WTC11 (cell line): ENCODE results near the gene TAF4. TPM values are rescaled to one million over a fixed set of nuclear protein-coding genes. Genes with fewer than 3 reads are reported as not detected.

Experiments
- ATAC-seq: fragments of 200-7000 bp; cut with Tn5 transposase; 2 replicates; pipeline ENCODE4 v1.10.0; 2021; ENCODE audit warnings: mild to moderate bottlenecking, moderate library complexity
- CTCF ChIA-PET: fragments of 300-600 bp; sonication (Branson Sonifier 250); formaldehyde crosslinking; loops from one replicate; lab custom pipeline; 2021; ENCODE audit warnings: antibody characterized with exemption; lab: Charles Lee
- POLR2A ChIA-PET: fragments of 350-600 bp; sonication (Branson Sonifier 250); formaldehyde crosslinking; loops from one replicate; lab custom pipeline; 2021; ENCODE audit warnings: antibody characterized with exemption; lab: Charles Lee
- DNase-seq: peaks from one replicate; pipeline ENCODE4 v3.0.0; 2021; ENCODE audit warnings: low spot score
- H3K27ac Mint-ChIP-seq: 2 replicates; pipeline ENCODE4 v1.8.0; 2021; ENCODE audit warnings: mixed read lengths
- H3K27me3 Mint-ChIP-seq: 2 replicates; pipeline ENCODE4 v1.8.0; 2021; ENCODE audit warnings: low read depth, mild to moderate bottlenecking, moderate library complexity, mixed read lengths
- H3K36me3 Mint-ChIP-seq: 2 replicates; pipeline ENCODE4 v1.8.0; 2021; ENCODE audit warnings: mixed read lengths
- H3K4me1 Mint-ChIP-seq: 2 replicates; pipeline ENCODE4 v1.8.0; 2022; ENCODE audit warnings: mixed read lengths
- H3K4me3 Mint-ChIP-seq: 2 replicates; pipeline ENCODE4 v1.8.0; 2021; ENCODE audit warnings: mild to moderate bottlenecking, moderate library complexity, mixed read lengths
- H3K9me3 Mint-ChIP-seq: 2 replicates; pipeline ENCODE4 v1.8.0; 2021; ENCODE audit warnings: mixed read lengths
- CBFB ChIP-seq: sonication (generic); formaldehyde crosslinking; IDR thresholded peaks from 2 replicates; pipeline ENCODE4 v1.8.1; 2022; ENCODE audit warnings: mild to moderate bottlenecking, low read depth, missing genetic modification reagents
- CREB1 ChIP-seq: sonication (generic); formaldehyde crosslinking; IDR thresholded peaks from 2 replicates; pipeline ENCODE4 v1.8.0; 2023; ENCODE audit warnings: mild to moderate bottlenecking, missing genetic modification reagents
- E2F4 ChIP-seq: sonication (generic); formaldehyde crosslinking; IDR thresholded peaks from 2 replicates; pipeline ENCODE4 v1.8.1; 2022; ENCODE audit warnings: low read depth, mild to moderate bottlenecking, moderate library complexity, missing genetic modification reagents, borderline replicate concordance
- ERG ChIP-seq: fragments of 250-450 bp; sonication (Bioruptor Pico); IDR thresholded peaks from 2 replicates; pipeline ENCODE4 v1.8.0; 2021; ENCODE audit warnings: mild to moderate bottlenecking
- FOXP1 ChIP-seq: sonication (generic); formaldehyde crosslinking; IDR thresholded peaks from 2 replicates; pipeline ENCODE4 v1.8.0; 2022; ENCODE audit warnings: missing genetic modification reagents, mild to moderate bottlenecking, moderate library complexity, borderline replicate concordance
- HMGA2 ChIP-seq: fragments of 250-450 bp; sonication (Bioruptor Pico); IDR thresholded peaks from 2 replicates; pipeline ENCODE4 v1.4.0; 2021; ENCODE audit warnings: mild to moderate bottlenecking, moderate library complexity
- JAZF1 ChIP-seq: fragments of 250-450 bp; sonication (Bioruptor Pico); IDR thresholded peaks from 2 replicates; pipeline ENCODE4 v1.9.0; 2021; ENCODE audit warnings: moderate library complexity, mild to moderate bottlenecking, inconsistent platforms
- KAT7 ChIP-seq: sonication (generic); formaldehyde crosslinking; IDR thresholded peaks from 2 replicates; pipeline ENCODE4 v1.8.1; 2023; ENCODE audit warnings: missing genetic modification reagents, mild to moderate bottlenecking, borderline replicate concordance
- NFYB ChIP-seq: sonication (generic); formaldehyde crosslinking; conservative IDR thresholded peaks from 2 replicates; pipeline ENCODE4 v1.8.0; 2022; ENCODE audit warnings: low read depth, missing genetic modification reagents
- RORB ChIP-seq: fragments of 250-450 bp; sonication (Bioruptor Pico); IDR thresholded peaks from 2 replicates; pipeline ENCODE4 v1.9.0; 2021; ENCODE audit warnings: mild to moderate bottlenecking
- SMAD3 ChIP-seq: sonication (generic); formaldehyde crosslinking; IDR thresholded peaks from 2 replicates; pipeline ENCODE4 v1.8.0; 2022; ENCODE audit warnings: missing genetic modification reagents, mild to moderate bottlenecking, borderline replicate concordance
- SOX15 ChIP-seq: fragments of 250-450 bp; sonication (Bioruptor Pico); IDR thresholded peaks from 2 replicates; pipeline ENCODE4 v1.9.0; 2021; ENCODE audit warnings: mild to moderate bottlenecking
- TEAD4 ChIP-seq: sonication (generic); formaldehyde crosslinking; IDR thresholded peaks from 2 replicates; pipeline ENCODE4 v1.8.0; 2022; ENCODE audit warnings: mild to moderate bottlenecking, missing genetic modification reagents
- TP53 ChIP-seq: sonication (generic); formaldehyde crosslinking; IDR thresholded peaks from 2 replicates; pipeline ENCODE4 v1.8.1; 2023; ENCODE audit warnings: mild to moderate bottlenecking, missing genetic modification reagents
- USF2 ChIP-seq: sonication (generic); formaldehyde crosslinking; IDR thresholded peaks from 2 replicates; pipeline ENCODE4 v1.8.1; 2023; ENCODE audit warnings: mild to moderate bottlenecking, missing genetic modification reagents, moderate library complexity
- ZBTB43 ChIP-seq: sonication (generic); formaldehyde crosslinking; IDR thresholded peaks from 2 replicates; pipeline ENCODE4 v1.8.1; 2023; ENCODE audit warnings: mild to moderate bottlenecking, missing genetic modification reagents
- ZNF219 ChIP-seq: sonication (generic); formaldehyde crosslinking; IDR thresholded peaks from 2 replicates; pipeline ENCODE4 v1.8.0; 2023; ENCODE audit warnings: missing genetic modification reagents, mild to moderate bottlenecking, borderline replicate concordance
- ZNF232 ChIP-seq: sonication (generic); formaldehyde crosslinking; IDR thresholded peaks from 2 replicates; pipeline ENCODE4 v1.8.0; 2022; ENCODE audit warnings: mild to moderate bottlenecking, missing genetic modification reagents
- ZNF281 ChIP-seq: sonication (generic); formaldehyde crosslinking; IDR thresholded peaks from 2 replicates; pipeline ENCODE4 v1.8.0; 2023; ENCODE audit warnings: mild to moderate bottlenecking, missing genetic modification reagents
- ZNF512 ChIP-seq: sonication (generic); formaldehyde crosslinking; IDR thresholded peaks from 2 replicates; pipeline ENCODE4 v1.8.1; 2022; ENCODE audit warnings: missing genetic modification reagents, borderline replicate concordance
- total RNA-seq: library from RNA; stranded (reverse); gene quantifications from 3 replicates; pipeline ENCODE4 v1.2.3, GENCODE V29; 2021
- TF ChIP-seq, protein P1 (sequence below): sonication (generic); formaldehyde crosslinking; IDR thresholded peaks from 2 replicates; pipeline ENCODE4 v1.8.1; 2023; ENCODE audit warnings: mild to moderate bottlenecking, moderate library complexity, missing genetic modification reagents

TAF4 gene
- total RNA-seq, 1 experiment from 2014 or later = 34.4 TPM

DNA sequence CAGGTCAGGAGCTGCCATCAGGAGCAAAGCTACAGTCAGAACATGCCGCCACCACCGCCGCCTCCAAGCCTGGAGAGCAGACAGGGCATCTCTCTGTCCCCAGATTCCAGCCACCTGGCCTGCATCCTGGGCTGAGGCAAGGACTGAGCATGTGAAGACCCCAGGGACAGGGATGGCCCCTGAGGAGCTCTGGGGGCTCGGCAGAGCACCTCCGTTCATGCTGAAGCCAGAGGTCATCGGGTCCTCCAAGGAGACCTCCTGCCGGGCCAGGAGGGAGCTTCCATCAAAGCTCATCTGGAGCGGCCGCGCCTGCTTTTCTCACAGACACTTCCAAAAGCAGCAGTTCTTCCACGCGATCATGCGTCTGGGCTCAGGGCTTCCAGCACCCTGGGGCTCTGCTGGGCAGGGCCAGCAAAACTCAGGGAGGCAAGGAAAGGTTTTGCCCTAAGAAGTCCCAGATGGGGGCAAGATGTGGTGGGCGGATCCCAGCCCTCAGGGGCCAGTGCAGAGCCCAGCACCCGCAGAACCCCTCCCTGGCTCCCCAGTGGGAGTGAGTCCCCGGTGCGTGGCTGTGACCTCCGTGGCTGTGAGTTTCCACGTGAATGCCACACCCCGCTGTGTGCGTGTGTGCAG is 138.4 kb downstream of the TAF4 start:
- H3K27ac Mint-ChIP-seq = no peak overlapping the region
- no peak for TF ChIP-seq SMAD3
- TF ChIP-seq KAT7 (CRISPR knock-in tag) = no peak
- TF ChIP-seq FOXP1 (CRISPR knock-in tag) = no peak
- TF ChIP-seq ZNF219 (CRISPR knock-in tag) = no peak
- TF ChIP-seq E2F4 (CRISPR knock-in tag) = no peak
- no peak for TF ChIP-seq SOX15
- TF ChIP-seq HMGA2 (CRISPR knock-in tag) = no peak
- no peak for TF ChIP-seq ZNF232 (CRISPR knock-in tag)
- no peak for TF ChIP-seq NFYB (CRISPR knock-in tag)
- TF ChIP-seq ZNF512 = no peak
- TF ChIP-seq, protein P1, sequence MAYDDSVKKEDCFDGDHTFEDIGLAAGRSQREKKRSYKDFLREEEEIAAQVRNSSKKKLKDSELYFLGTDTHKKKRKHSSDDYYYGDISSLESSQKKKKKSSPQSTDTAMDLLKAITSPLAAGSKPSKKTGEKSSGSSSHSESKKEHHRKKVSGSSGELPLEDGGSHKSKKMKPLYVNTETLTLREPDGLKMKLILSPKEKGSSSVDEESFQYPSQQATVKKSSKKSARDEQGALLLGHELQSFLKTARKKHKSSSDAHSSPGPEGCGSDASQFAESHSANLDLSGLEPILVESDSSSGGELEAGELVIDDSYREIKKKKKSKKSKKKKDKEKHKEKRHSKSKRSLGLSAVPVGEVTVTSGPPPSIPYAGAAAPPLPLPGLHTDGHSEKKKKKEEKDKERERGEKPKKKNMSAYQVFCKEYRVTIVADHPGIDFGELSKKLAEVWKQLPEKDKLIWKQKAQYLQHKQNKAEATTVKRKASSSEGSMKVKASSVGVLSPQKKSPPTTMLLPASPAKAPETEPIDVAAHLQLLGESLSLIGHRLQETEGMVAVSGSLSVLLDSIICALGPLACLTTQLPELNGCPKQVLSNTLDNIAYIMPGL (CRISPR knock-in tag) = no peak
- no peak for TF ChIP-seq ZBTB43
- no peak for TF ChIP-seq JAZF1 (CRISPR knock-in tag)
- ChIA-PET POLR2A (no interaction called here), CTCF (no interaction called here)
- peaks cover 4% of the 10 kb centered on the region for H3K9me3 Mint-ChIP-seq
- no peaks in the 10 kb centered on the region for H3K27me3 Mint-ChIP-seq
- no peaks in the 10 kb centered on the region for H3K4me1 Mint-ChIP-seq
- no peak overlapping the region for H3K4me3 Mint-ChIP-seq
- no peaks in the 10 kb centered on the region for H3K36me3 Mint-ChIP-seq
- ATAC-seq (no peak), DNase-seq (no peak)

- Mint-ChIP-seq H3K4me3 (no peak overlapping the region), H3K27me3 (no peaks in the 10 kb centered on the region; the same call in 1 of the 2 replicates), H3K36me3 (no peaks in the 10 kb centered on the region), H3K4me1 (no peaks in the 10 kb centered on the region), H3K9me3 (peaks cover 4% of the 10 kb centered on the region; the same call in 1 of the 2 replicates), H3K27ac (no peak overlapping the region)
- DNase-seq (no peak), ATAC-seq (no peak)
- ChIA-PET POLR2A (no interaction called here), CTCF (no interaction called here)
- TF ChIP-seq ZNF281 = no peak
- no peak for TF ChIP-seq KAT7 (CRISPR knock-in tag)
- no peak for TF ChIP-seq ERG
- no peak for TF ChIP-seq CREB1 (CRISPR knock-in tag)
- TF ChIP-seq TP53 (CRISPR knock-in tag) = no peak
- TF ChIP-seq TEAD4 (CRISPR knock-in tag) = no peak
- TF ChIP-seq CBFB (CRISPR knock-in tag) = no peak
- TF ChIP-seq FOXP1 (CRISPR knock-in tag) = no peak
- no peak for TF ChIP-seq ZBTB43
- TF ChIP-seq USF2 = no peak
- TF ChIP-seq RORB (CRISPR knock-in tag) = no peak
These were observed 138.9 kb downstream of the TAF4 start for GRCh38 chr20:61926796-61927192.
